ENCODE results near the gene SLC16A2.
A peak's percentile ranks its signal among the peaks of the same experiment; 100 is the strongest.

The SLC16A2 gene

GRCh38 chrX:74421036-74421739, at the start of gene SLC16A2:
SLC16A2 (plus strand) TSS chrX:74421493; CDS start chrX:74421638, 145 bp downstream.
- DNase-seq (ENCODE audit: low read depth in 2 of 2, low spot score in 1 of 2) = peak in 1 of 2 donors; percentile 6

DNA sequence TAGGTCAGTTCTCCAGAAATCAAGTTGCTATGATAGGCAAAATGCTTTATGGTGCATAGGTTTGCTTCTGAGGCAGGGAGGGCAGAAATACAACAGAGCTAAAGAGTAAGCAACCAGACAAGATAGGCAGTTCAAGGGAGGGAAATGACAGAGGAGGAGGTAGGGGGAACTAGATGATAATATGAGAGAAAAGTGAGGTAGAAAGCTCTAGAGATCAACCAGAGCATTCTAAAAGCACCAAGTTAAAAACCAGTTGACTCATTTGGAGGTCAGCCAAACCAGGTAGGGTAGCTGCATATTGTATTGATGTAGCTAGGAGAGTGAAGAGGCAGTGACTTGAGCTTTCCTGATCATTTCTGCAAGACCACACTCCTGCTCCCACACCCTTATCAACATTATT, 49.0 kb upstream of the SLC16A2 start:
- no peak for DNase-seq (ENCODE audit: low read depth in 2 of 2, low spot score in 1 of 2)

DNA sequence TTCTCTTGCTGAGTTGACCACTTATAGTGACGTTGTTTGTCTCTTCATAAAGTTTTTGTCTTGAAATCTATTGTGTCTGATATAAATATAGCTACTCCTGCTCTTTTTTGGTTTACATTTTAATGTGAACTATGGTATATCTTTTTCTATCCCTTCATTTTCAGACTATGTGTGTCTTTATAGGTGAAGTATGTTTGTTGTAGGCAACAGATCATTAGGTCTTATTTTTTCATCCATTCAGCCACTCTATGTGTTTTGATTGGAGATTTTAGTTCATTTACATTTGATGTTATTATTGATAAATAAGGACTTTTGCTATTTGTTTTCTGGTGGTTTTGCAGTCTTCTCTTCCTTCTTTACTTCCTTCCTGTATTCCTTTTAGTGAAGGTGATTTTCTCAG, 44.0 kb upstream of the SLC16A2 start:
- DNase-seq (ENCODE audit: low read depth in 2 of 2, low spot score in 1 of 2) = no peak

DNA sequence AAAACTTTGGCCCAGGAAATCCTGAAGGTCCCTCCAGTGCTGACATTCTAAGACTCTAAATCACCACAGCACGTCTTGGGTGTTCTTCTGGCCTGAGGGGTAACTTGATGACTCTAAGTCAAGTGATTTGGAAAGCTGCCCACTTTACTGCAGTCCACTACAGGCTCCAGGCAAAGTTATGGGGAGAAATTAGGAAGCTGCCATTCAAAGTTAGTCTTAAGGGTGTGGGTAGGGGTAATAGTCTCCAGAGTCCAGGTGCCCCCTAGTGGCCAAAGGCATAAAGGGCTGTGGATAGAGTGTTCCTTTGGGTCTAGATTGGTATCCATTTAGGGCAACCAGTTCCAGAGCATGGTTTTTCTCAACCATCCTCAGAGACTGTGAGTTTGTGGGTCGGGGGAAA, 38.7 kb upstream of the SLC16A2 start:
- peak; percentile 22 to 32 for DNase-seq (ENCODE audit: low read depth in 2 of 2, low spot score in 1 of 2)

DNA sequence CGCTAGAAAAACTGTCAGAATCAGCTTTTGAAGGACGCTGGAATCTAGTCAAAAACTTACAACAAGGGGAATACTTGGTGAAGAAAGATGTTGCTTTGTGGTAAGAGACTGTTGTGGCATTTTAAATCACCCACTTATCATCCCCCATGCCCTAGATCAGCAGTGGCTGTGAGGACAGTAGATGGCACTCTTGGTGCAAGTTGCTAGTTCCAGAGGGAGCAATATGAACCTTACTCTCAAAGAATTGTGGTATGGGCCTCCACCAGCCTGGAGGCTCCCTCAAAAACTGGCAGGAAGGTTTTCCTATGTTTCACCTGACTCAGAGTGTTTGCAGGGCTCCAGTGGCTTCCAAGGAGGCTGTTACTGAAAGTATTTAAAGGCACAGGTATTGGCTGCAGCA, 37.7 kb upstream of the SLC16A2 start:
- DNase-seq (ENCODE audit: low read depth in 2 of 2, low spot score in 1 of 2) = no peak

- DNase-seq (ENCODE audit: low read depth in 2 of 2, low spot score in 1 of 2) = no peak
Measured at GRCh38 chrX:74389016-74389722, 32.1 kb upstream of the SLC16A2 start.

- no peak for DNase-seq (ENCODE audit: low read depth in 2 of 2, low spot score in 1 of 2)
Measured at GRCh38 chrX:74395556-74395955, 25.7 kb upstream of the SLC16A2 start.

GRCh38 chrX:74405973-74406489, 15.3 kb upstream of the SLC16A2 start:
- no peak for DNase-seq (ENCODE audit: low read depth in 2 of 2, low spot score in 1 of 2)

- DNase-seq (ENCODE audit: low read depth in 2 of 2, low spot score in 1 of 2) = no peak
Measured at GRCh38 chrX:74408304-74408703, 13.0 kb upstream of the SLC16A2 start.

GRCh38 chrX:74419864-74420195, 1.5 kb upstream of the SLC16A2 start:
- no peak for DNase-seq (ENCODE audit: low read depth in 2 of 2, low spot score in 1 of 2)

- DNase-seq (ENCODE audit: low read depth in 2 of 2, low spot score in 1 of 2) = no peak
Measured at GRCh38 chrX:74420196-74421035, 877 bp upstream of the SLC16A2 start.

GRCh38 chrX:74421740-74422352, 553 bp downstream of the SLC16A2 start:
- no peak for DNase-seq (ENCODE audit: low read depth in 2 of 2, low spot score in 1 of 2)

- no peak for DNase-seq (ENCODE audit: low read depth in 2 of 2, low spot score in 1 of 2)
Measured at GRCh38 chrX:74422576-74423288, 1.4 kb downstream of the SLC16A2 start.

DNA sequence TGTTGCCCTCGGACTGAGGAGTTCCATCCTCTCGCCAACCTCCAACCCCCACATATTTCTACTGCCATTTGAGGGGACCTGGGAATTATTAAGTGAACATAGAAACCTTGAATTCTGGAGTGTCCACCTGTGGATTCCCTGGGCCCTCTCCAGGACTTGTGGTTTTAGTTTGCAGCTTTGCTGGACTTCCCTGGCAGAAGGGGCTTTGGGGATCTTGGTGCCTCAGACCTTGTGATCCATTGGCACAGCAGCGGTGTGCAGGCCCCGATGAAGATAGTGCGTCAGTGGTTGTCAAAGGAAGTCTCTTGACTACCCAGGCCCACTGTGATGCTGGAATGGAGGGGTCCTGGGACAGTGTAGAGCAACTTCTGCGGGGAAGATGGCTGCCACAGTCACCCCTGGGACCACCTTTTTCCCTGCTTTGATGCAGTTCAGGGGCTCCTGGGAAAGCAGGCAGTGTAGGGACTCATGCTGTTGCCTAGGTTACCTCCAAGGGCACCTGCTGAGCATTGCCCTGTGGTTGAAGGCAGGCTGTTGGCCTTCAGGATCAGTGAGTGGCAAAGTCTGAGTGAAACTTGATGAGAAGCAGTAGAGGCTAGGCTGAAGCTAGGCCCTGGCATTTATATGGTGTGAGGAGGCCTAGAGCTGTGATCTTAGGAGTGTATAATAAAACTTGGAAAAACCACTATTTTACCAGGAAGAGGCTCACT, 2.2 kb downstream of the SLC16A2 start:
- no peak for DNase-seq (ENCODE audit: low read depth in 2 of 2, low spot score in 1 of 2)

DNA sequence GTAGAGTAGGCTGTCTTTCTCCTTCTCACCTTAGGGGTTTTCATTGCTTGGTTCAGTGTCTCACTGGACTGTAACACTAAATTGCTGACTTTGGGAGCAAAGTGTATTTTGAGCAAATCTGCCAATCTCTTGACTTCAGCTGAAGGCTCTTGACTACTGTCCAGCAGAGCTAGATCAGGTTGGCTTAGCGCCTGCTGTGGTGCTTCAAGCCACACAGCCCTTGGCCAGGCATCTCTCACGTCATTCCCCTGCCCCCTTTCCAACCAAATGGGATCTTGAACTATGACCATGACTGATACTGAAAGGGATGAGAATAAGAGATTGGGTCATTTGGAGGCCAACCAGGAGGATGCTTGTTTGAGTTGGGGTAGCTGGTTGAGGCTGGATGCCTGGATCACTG, 4.8 kb downstream of the SLC16A2 start:
- DNase-seq (ENCODE audit: low read depth in 2 of 2, low spot score in 1 of 2) = no peak

DNA sequence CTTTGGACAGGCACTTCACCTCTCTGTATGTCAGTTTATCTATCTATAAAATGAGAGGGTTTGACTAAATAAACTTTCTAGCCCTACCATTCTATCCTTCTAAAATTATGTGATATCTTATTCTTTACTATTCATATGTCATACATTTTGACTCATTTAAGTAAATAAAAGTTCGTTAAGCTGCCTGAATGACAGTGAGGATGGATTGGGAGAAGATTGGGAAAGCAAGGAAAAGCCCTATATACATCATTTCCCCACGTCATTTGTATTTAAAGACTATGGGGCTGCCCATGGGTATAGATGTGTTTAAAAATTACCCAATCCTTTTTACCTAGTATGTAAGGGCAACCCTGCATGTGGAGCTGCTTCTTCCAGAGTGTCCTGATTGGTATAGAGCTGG, 5.3 kb downstream of the SLC16A2 start:
- no peak for DNase-seq (ENCODE audit: low read depth in 2 of 2, low spot score in 1 of 2)

GRCh38 chrX:74431797-74432196, 10.5 kb downstream of the SLC16A2 start:
- DNase-seq (ENCODE audit: low read depth in 2 of 2, low spot score in 1 of 2) = no peak

DNA sequence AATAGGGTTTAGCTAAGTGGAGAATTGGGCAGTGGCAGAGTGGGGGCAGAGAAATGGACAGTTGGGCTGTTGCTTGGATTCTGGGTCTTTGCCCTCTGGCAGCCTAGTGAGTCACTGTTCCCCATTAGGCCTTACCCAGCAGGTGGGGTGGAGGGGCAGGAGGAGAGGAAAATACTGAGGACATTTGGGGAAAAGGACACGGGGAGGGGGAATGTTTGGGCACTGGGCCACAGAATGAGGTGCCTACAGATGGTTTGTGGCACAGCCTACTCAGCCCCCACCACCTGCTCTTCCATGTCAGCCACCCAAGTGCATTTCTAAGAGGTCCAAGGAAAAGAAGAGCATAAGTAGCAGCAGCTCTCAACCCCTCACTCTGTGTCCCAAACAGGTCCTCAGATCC, 13.0 kb downstream of the SLC16A2 start:
- DNase-seq (ENCODE audit: low read depth in 2 of 2, low spot score in 1 of 2) = no peak

- DNase-seq (ENCODE audit: low read depth in 2 of 2, low spot score in 1 of 2) = no peak
Measured at GRCh38 chrX:74437530-74437929, 16.2 kb downstream of the SLC16A2 start.

DNA sequence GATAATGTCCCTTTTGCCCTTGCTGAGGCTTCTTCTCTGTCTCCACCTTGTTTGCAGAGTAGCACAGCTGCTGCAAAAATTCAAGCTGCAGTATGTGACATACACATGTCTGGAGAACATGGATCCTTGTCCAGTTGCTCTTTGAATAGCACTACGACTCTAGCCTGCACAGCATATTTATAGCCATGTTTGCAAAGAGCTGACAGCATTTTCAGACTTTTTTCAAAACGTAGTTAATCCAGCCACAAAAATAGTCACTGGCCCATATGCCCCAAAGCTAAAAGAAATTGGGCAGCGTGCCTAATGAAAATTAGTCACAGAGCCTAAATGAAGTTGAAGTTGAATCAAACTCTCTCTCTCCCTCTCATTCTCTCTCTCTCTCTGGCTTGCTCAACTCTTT, 17.5 kb downstream of the SLC16A2 start:
- no peak for DNase-seq (ENCODE audit: low read depth in 2 of 2, low spot score in 1 of 2)
